ENCODE results near the gene LPCAT1.
"Not testable (repeated sequence)": the region's sequence is repeated elsewhere in the genome, so short reads cannot be mapped to it uniquely, and the experiment has no call there.

LPCAT1 gene

GRCh38 chr5:1523793-1524480 is at the start of gene LPCAT1:
Gene LPCAT1 (minus strand): TSS chr5:1523960. CDS start chr5:1523844, 116 bp downstream.
- peak; percentile 74 for DNase-seq

- not testable (repeated sequence) for DNase-seq
Observed at GRCh38 chr5:1571875-1572274, 48.1 kb upstream of the LPCAT1 start.

GRCh38 chr5:1570975-1571374 is 47.2 kb upstream of the LPCAT1 start:
- DNase-seq, result no peak

GRCh38 chr5:1568201-1568979 is 44.6 kb upstream of the LPCAT1 start:
- DNase-seq, result no peak

GRCh38 chr5:1567527-1568200 is 43.9 kb upstream of the LPCAT1 start:
- DNase-seq, result not testable (repeated sequence)

- DNase-seq, result no peak
Observed at GRCh38 chr5:1565737-1566734, 42.3 kb upstream of the LPCAT1 start.

GRCh38 chr5:1564824-1565736 is 41.3 kb upstream of the LPCAT1 start:
- DNase-seq, result no peak

- DNase-seq, result no peak
Observed at GRCh38 chr5:1564182-1564748, 40.5 kb upstream of the LPCAT1 start.

- DNase-seq, result no peak
Observed at GRCh38 chr5:1563617-1564181, 39.9 kb upstream of the LPCAT1 start.

GRCh38 chr5:1563051-1563461 is 39.3 kb upstream of the LPCAT1 start:
- DNase-seq, result no peak

- DNase-seq, result no peak
Observed at GRCh38 chr5:1562599-1562998, 38.8 kb upstream of the LPCAT1 start.

- DNase-seq, result no peak
Observed at GRCh38 chr5:1561402-1561929, 37.7 kb upstream of the LPCAT1 start.

- DNase-seq, result not testable (repeated sequence)
Observed at GRCh38 chr5:1560499-1560898, 36.7 kb upstream of the LPCAT1 start.

GRCh38 chr5:1558944-1559343 is 35.2 kb upstream of the LPCAT1 start:
- DNase-seq, result no peak

- no peak for DNase-seq
Observed at GRCh38 chr5:1557114-1557873, 33.5 kb upstream of the LPCAT1 start.

- DNase-seq, result no peak
Observed at GRCh38 chr5:1555808-1556731, 32.3 kb upstream of the LPCAT1 start.

- no peak for DNase-seq
Observed at GRCh38 chr5:1555011-1555807, 31.4 kb upstream of the LPCAT1 start.

Measured in activated effector memory CD4-positive, alpha-beta T cell treated with Interleukin-2 at 50 U/mL for 16 hours (primary cell).